IMR-90 (cell line): ENCODE data around the gene ZCCHC3. TPM values are rescaled to one million over a fixed set of nuclear protein-coding genes. Genes with fewer than 3 reads are reported as not detected.

Experiments used
- ATAC-seq: fragments of 200-7000 bp; cut with Tn5 transposase; 2 replicates; pipeline ENCODE4 v1.9.1; 2020; ENCODE audit warnings: low read depth, mild to moderate bottlenecking, moderate library complexity
- BruUV-seq: library from RNA; stranded (reverse); fragments of 400-500 nt; replicated peaks from 2 replicates; lab custom pipeline; 2021; lab: Mats Ljungman, UMichigan
- CTCF ChIA-PET: fragments of 300-600 bp; formaldehyde crosslinking; extraction: SDS; loops from one replicate; lab custom pipeline; 2021; ENCODE audit warnings: antibody characterized with exemption; lab: Yijun Ruan, JAX
- POLR2A ChIA-PET: fragments of 300-600 bp; sonication (Branson Sonifier 250); formaldehyde crosslinking; loops from one replicate; lab custom pipeline; 2022; ENCODE audit warnings: antibody characterized with exemption; ENCODE audit not compliant: unreplicated experiment; lab: Charles Lee
- DNase-seq: peaks from one replicate; pipeline ENCODE4 v3.0.0; 2013
- H2AFZ ChIP-seq: replicated peaks from 2 replicates; pipeline ENCODE3; 2013; ENCODE audit warnings: low read length, mild to moderate bottlenecking; ENCODE audit not compliant: poor library complexity
- H2AK5ac ChIP-seq: 2 replicates; pipeline ENCODE4 v1.6.1; 2013; ENCODE audit warnings: low read depth, low read length, inconsistent platforms
- H2AK9ac ChIP-seq: replicated peaks from 2 replicates; pipeline ENCODE3; 2013; ENCODE audit warnings: mild to moderate bottlenecking, low read depth, low read length, moderate library complexity; ENCODE audit not compliant: poor library complexity
- H2BK120ac ChIP-seq: 2 replicates; pipeline ENCODE4 v1.6.1; 2013; ENCODE audit warnings: low read depth, low read length, inconsistent platforms
- H2BK15ac ChIP-seq: 3 replicates; pipeline ENCODE4 v1.6.1; 2013; ENCODE audit warnings: low read depth, low read length, inconsistent platforms
- H2BK20ac ChIP-seq: 2 replicates; pipeline ENCODE4 v1.6.1; 2013; ENCODE audit warnings: low read depth, mild to moderate bottlenecking, inconsistent platforms, low read length, moderate library complexity
- H2BK5ac ChIP-seq: 2 replicates; pipeline ENCODE4 v1.6.1; 2013; ENCODE audit warnings: mild to moderate bottlenecking, low read depth, low read length, inconsistent platforms; ENCODE audit not compliant: poor library complexity, severe bottlenecking
- H3K14ac ChIP-seq: replicated peaks from 2 replicates; pipeline ENCODE4 v1.6.1; 2013; ENCODE audit warnings: low read depth, low read length, inconsistent platforms
- H3K18ac ChIP-seq: 2 replicates; pipeline ENCODE4 v1.6.1; 2013; ENCODE audit warnings: low read depth, low read length, control low read depth
- H3K23ac ChIP-seq: 2 replicates; pipeline ENCODE4 v1.6.1; 2013; ENCODE audit warnings: low read depth, low read length, inconsistent platforms
- H3K27ac ChIP-seq: 2 replicates; pipeline ENCODE4 v1.5.1; 2013; ENCODE audit warnings: mild to moderate bottlenecking, control low read depth, low read length; ENCODE audit not compliant: insufficient read depth
- H3K27me3 ChIP-seq: 2 replicates; pipeline ENCODE4 v1.6.1; 2013; ENCODE audit warnings: low read length; ENCODE audit not compliant: control insufficient read depth, insufficient read depth
- H3K36me3 ChIP-seq: 2 replicates; pipeline ENCODE4 v1.6.1; 2013; ENCODE audit warnings: low read length, mixed read lengths; ENCODE audit not compliant: control insufficient read depth, insufficient read depth
- H3K4ac ChIP-seq: 2 replicates; pipeline ENCODE4 v1.6.1; 2013; ENCODE audit warnings: low read depth, low read length, inconsistent platforms
- H3K4me1 ChIP-seq: 2 replicates; pipeline ENCODE4 v1.6.1; 2013; ENCODE audit warnings: low read length, mixed read lengths; ENCODE audit not compliant: control insufficient read depth, insufficient read depth
- H3K4me2 ChIP-seq: 2 replicates; pipeline ENCODE4 v1.6.1; 2013; ENCODE audit warnings: low read depth, mild to moderate bottlenecking, control low read depth, low read length, moderate library complexity
- H3K4me3 ChIP-seq: 2 replicates; pipeline ENCODE4 v1.5.1; 2013; ENCODE audit warnings: low read depth, mild to moderate bottlenecking, control low read depth, low read length, moderate library complexity; ENCODE audit not compliant: insufficient read depth
- H3K56ac ChIP-seq: 2 replicates; pipeline ENCODE4 v1.6.1; 2013; ENCODE audit warnings: low read length, inconsistent platforms; ENCODE audit not compliant: insufficient read depth; ENCODE audit errors: extremely low read depth
- H3K79me1 ChIP-seq, 2 experiments: 2 replicates each; pipeline ENCODE4 v1.6.1; 2013; ENCODE audit warnings: low read length in 2 of 2, inconsistent platforms in 1 of 2, low read depth in 1 of 2
- H3K9ac ChIP-seq: 2 replicates; pipeline ENCODE4 v1.6.1; 2013; ENCODE audit warnings: low read depth, low read length, control low read depth
- H3K9me1 ChIP-seq: 2 replicates; pipeline ENCODE4 v1.6.1; 2013; ENCODE audit warnings: low read length, inconsistent platforms; ENCODE audit not compliant: insufficient read depth
- H3K9me3 ChIP-seq: 2 replicates; pipeline ENCODE4 v1.6.1; 2013; ENCODE audit warnings: low read length; ENCODE audit not compliant: control insufficient read depth, insufficient read depth
- H4K20me1 ChIP-seq: 2 replicates; pipeline ENCODE4 v1.6.1; 2013; ENCODE audit warnings: low read length, inconsistent platforms; ENCODE audit not compliant: insufficient read depth
- H4K5ac ChIP-seq: 2 replicates; pipeline ENCODE4 v1.6.1; 2013; ENCODE audit warnings: mild to moderate bottlenecking, low read depth, low read length, control low read depth
- H4K8ac ChIP-seq, 2 experiments: 2 replicates each; pipeline ENCODE4 v1.6.1; 2013; ENCODE audit warnings: low read depth in 2 of 2, low read length in 2 of 2, control low read depth in 1 of 2, inconsistent platforms in 1 of 2
- H4K91ac ChIP-seq: 2 replicates; pipeline ENCODE4 v1.6.1; 2013; ENCODE audit warnings: low read depth, low read length, inconsistent platforms; ENCODE audit not compliant: insufficient read depth
- BHLHE40 ChIP-seq: fragments of 150-350 bp; IDR thresholded peaks from 2 replicates; pipeline ENCODE4 v1.6.1; 2016; ENCODE audit warnings: mild to moderate bottlenecking, low read depth, low read length
- CEBPB ChIP-seq: IDR thresholded peaks from 2 replicates; pipeline ENCODE4 v1.6.1; 2012; ENCODE audit warnings: low read depth, low read length, improper control_type of control experiment
- CHD1 ChIP-seq: IDR thresholded peaks from 2 replicates; pipeline ENCODE4 v1.6.1; 2012; ENCODE audit warnings: low read depth, low read length, improper control_type of control experiment
- FOS ChIP-seq: fragments of 150-350 bp; IDR thresholded peaks from 2 replicates; pipeline ENCODE4 v1.6.1; 2016; ENCODE audit warnings: low read depth, low read length
- MAFK ChIP-seq: IDR thresholded peaks from 2 replicates; pipeline ENCODE4 v1.6.1; 2012; ENCODE audit warnings: low read depth, low read length, improper control_type of control experiment
- MAZ ChIP-seq: IDR thresholded peaks from 2 replicates; pipeline ENCODE4 v1.6.1; 2012; ENCODE audit warnings: low read depth, mild to moderate bottlenecking, low read length, improper control_type of control experiment, moderate library complexity, borderline replicate concordance
- MXI1 ChIP-seq: IDR thresholded peaks from 2 replicates; pipeline ENCODE4 v1.6.1; 2012; ENCODE audit warnings: low read depth, mild to moderate bottlenecking, low read length, moderate library complexity, borderline replicate concordance
- POLR2A ChIP-seq: IDR thresholded peaks from 2 replicates; pipeline ENCODE4 v1.6.1; 2012; ENCODE audit warnings: mild to moderate bottlenecking, low read depth, low read length
- RAD21 ChIP-seq: IDR thresholded peaks from 2 replicates; pipeline ENCODE4 v1.6.1; 2012; ENCODE audit warnings: low read length, improper control_type of control experiment
- RCOR1 ChIP-seq: IDR thresholded peaks from 2 replicates; pipeline ENCODE4 v1.6.1; 2012; ENCODE audit warnings: mild to moderate bottlenecking, low read length, improper control_type of control experiment; ENCODE audit not compliant: insufficient replicate concordance
- RFX5 ChIP-seq: IDR thresholded peaks from 2 replicates; pipeline ENCODE4 v1.8.0; 2012; ENCODE audit warnings: low read depth, mild to moderate bottlenecking, low read length, moderate library complexity
- SMC3 ChIP-seq: fragments of 150-350 bp; IDR thresholded peaks from 2 replicates; pipeline ENCODE4 v1.6.1; 2016; ENCODE audit warnings: low read depth, mild to moderate bottlenecking, antibody characterized with exemption, low read length, moderate library complexity
- USF2 ChIP-seq: fragments of 150-350 bp; IDR thresholded peaks from 2 replicates; pipeline ENCODE4 v1.6.1; 2017; ENCODE audit warnings: mild to moderate bottlenecking, antibody characterized with exemption, low read length, low read depth
- WGBS, 2 experiments: methylation state at CpG; one replicate each; pipeline versions ENCODE4 v1.1.5 to v1.1.7; 2013; ENCODE audit warnings: missing lambda C conversion rate in 2 of 2; ENCODE audit not compliant: insufficient read length in 1 of 2; ENCODE audit errors: extremely low coverage in 2 of 2; 5-methylcytosine and 5-hydroxymethylcytosine counted together
- dilution Hi-C: fragments of 300-500 bp; cut with HindIII; formaldehyde crosslinking; loops from one replicate; pipeline ENCODE4 v1.14.3; 2018; ENCODE audit warnings: low sequenced_read_pairs; ENCODE audit not compliant: unreplicated experiment
- in situ Hi-C: fragments of 300-500 bp; cut with MboI; formaldehyde crosslinking; loops from 3 replicates; pipeline ENCODE4 v1.14.3; 2019; ENCODE audit warnings: low sequenced_read_pairs, inconsistent platforms, mixed read lengths
- intact Hi-C: fragments of 100-400 bp; cut with micrococcal nuclease; formaldehyde crosslinking; loops from 2 replicates; pipeline ENCODE4 v1.10.0; 2022
- polyA plus RNA-seq, 3 experiments: library from polyadenylated mRNA; depleted of rRNA; stranded (reverse); fragments of >200 nt; gene quantifications; 2 replicates each; pipeline ENCODE4 v1.2.3, GENCODE V29; 2012; ENCODE audit warnings: low replicate concordance in 1 of 3
- total RNA-seq: library from RNA; depleted of rRNA; stranded (reverse); fragments of >200 nt; gene quantifications from 2 replicates; pipeline ENCODE4 v1.2.3, GENCODE V29; 2012
- TF ChIP-seq, protein P1 (sequence below): fragments of 150-350 bp; IDR thresholded peaks from 2 replicates; pipeline ENCODE4 v1.6.1; 2016; ENCODE audit warnings: low read depth, mild to moderate bottlenecking, low read length, moderate library complexity, borderline replicate concordance
- TF ChIP-seq, protein P2 (sequence below): conservative IDR thresholded peaks from 2 replicates; pipeline ENCODE4 v1.5.1; 2012; ENCODE audit warnings: mild to moderate bottlenecking, low read depth, low read length, improper control_type of control experiment

The ZCCHC3 gene
- total and polyA plus RNA-seq, 2 of the 4 experiments (the other 2 are of a cell fraction) = 8.2 to 10.9 TPM

- H3K56ac ChIP-seq = no peak overlapping the region
- in situ Hi-C loops (no loop called here), intact Hi-C loops (no loop called here), dilution Hi-C loops (no loop called here)
- no peak overlapping the region for H2AFZ ChIP-seq
- CTCF ChIA-PET = no interaction called here
- H3K9me1 ChIP-seq = no peaks in the 10 kb centered on the region; the same call in 1 of the 2 replicates
- no peak overlapping the region for H3K23ac ChIP-seq
- no peaks in the 10 kb centered on the region for H3K27me3 ChIP-seq
- H2AK9ac ChIP-seq = no peak overlapping the region
- no peak overlapping the region for H3K27ac ChIP-seq
- no peaks in the 10 kb centered on the region for H3K9me3 ChIP-seq
- H2BK15ac ChIP-seq = no peak overlapping the region
- no peaks in the 10 kb centered on the region for H4K20me1 ChIP-seq
- no peak overlapping the region for H3K18ac ChIP-seq
- H2AK5ac ChIP-seq = no peak overlapping the region
- no peak overlapping the region for H3K4me2 ChIP-seq
- 100% methylated on average over 1 of the region's 12 CpGs; no CpG with 5 or more reads in 1 of the 2 experiments for WGBS, 2 experiments
- H2BK20ac ChIP-seq = no peak overlapping the region
- no TSS peak for BruUV-seq
- POLR2A ChIA-PET = no interaction called here
- ATAC-seq = no peak
- no peak overlapping the region for H4K91ac ChIP-seq
- H2BK5ac ChIP-seq = no peak overlapping the region
- no peak overlapping the region for H4K8ac ChIP-seq
- no peak overlapping the region for H3K4me3 ChIP-seq
- no peak overlapping the region for H2BK120ac ChIP-seq
- no peaks in the 10 kb centered on the region for H3K4me1 ChIP-seq
- H3K4ac ChIP-seq = no peak overlapping the region
- no peak overlapping the region for H3K14ac ChIP-seq
- DNase-seq = no peak
- no peak overlapping the region for H3K9ac ChIP-seq
- no peak overlapping the region for H4K5ac ChIP-seq
- H3K36me3 ChIP-seq = peaks cover 34% of the 10 kb centered on the region
- H3K79me1 ChIP-seq = no peaks in the 10 kb centered on the region
- TF ChIP-seq MAZ (no peak), RFX5 (no peak), MAFK (no peak), FOS (no peak), CHD1 (no peak), RAD21 (no peak), USF2 (no peak), RCOR1 (no peak), BHLHE40 (no peak), CEBPB (no peak), SMC3 (no peak), MXI1 (no peak), POLR2A (no peak)
- TF ChIP-seq, protein P1, sequence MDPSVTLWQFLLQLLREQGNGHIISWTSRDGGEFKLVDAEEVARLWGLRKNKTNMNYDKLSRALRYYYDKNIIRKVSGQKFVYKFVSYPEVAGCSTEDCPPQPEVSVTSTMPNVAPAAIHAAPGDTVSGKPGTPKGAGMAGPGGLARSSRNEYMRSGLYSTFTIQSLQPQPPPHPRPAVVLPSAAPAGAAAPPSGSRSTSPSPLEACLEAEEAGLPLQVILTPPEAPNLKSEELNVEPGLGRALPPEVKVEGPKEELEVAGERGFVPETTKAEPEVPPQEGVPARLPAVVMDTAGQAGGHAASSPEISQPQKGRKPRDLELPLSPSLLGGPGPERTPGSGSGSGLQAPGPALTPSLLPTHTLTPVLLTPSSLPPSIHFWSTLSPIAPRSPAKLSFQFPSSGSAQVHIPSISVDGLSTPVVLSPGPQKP = no peak
- TF ChIP-seq, protein P2, sequence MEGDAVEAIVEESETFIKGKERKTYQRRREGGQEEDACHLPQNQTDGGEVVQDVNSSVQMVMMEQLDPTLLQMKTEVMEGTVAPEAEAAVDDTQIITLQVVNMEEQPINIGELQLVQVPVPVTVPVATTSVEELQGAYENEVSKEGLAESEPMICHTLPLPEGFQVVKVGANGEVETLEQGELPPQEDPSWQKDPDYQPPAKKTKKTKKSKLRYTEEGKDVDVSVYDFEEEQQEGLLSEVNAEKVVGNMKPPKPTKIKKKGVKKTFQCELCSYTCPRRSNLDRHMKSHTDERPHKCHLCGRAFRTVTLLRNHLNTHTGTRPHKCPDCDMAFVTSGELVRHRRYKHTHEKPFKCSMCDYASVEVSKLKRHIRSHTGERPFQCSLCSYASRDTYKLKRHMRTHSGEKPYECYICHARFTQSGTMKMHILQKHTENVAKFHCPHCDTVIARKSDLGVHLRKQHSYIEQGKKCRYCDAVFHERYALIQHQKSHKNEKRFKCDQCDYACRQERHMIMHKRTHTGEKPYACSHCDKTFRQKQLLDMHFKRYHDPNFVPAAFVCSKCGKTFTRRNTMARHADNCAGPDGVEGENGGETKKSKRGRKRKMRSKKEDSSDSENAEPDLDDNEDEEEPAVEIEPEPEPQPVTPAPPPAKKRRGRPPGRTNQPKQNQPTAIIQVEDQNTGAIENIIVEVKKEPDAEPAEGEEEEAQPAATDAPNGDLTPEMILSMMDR = no peak
These were observed 20.5 kb upstream of the ZCCHC3 start for GRCh38 chr20:276620-277495.
